ENCODE data around the gene RAD51B.

The RAD51B gene

GRCh38 chr14:68124979-68125731, 305.6 kb downstream of the RAD51B start:
- DNase-seq: no peak

GRCh38 chr14:68127166-68127565, 307.6 kb downstream of the RAD51B start:
- DNase-seq: no peak

- DNase-seq: peak; percentile 3
Observed at GRCh38 chr14:68131907-68132306, 312.3 kb downstream of the RAD51B start.

- no peak for DNase-seq
Observed at GRCh38 chr14:68132563-68133121, 313.1 kb downstream of the RAD51B start.

- DNase-seq: no peak
Observed at GRCh38 chr14:68133856-68134255, 314.3 kb downstream of the RAD51B start.

- DNase-seq: no peak
Observed at GRCh38 chr14:68135028-68135427, 315.4 kb downstream of the RAD51B start.

- DNase-seq: no peak
Observed at GRCh38 chr14:68135566-68135965, 316.0 kb downstream of the RAD51B start.

GRCh38 chr14:68137704-68138619, 318.4 kb downstream of the RAD51B start:
- DNase-seq: peak; percentile 55

GRCh38 chr14:68139431-68140075, 320.0 kb downstream of the RAD51B start:
- DNase-seq: no peak

GRCh38 chr14:68140076-68140741, 320.6 kb downstream of the RAD51B start:
- no peak for DNase-seq

GRCh38 chr14:68140806-68141205, 321.2 kb downstream of the RAD51B start:
- DNase-seq: no peak

- no peak for DNase-seq
Observed at GRCh38 chr14:68141281-68142088, 321.9 kb downstream of the RAD51B start.

GRCh38 chr14:68143341-68143841, 323.8 kb downstream of the RAD51B start:
- peak; percentile 28 for DNase-seq

- DNase-seq: no peak
Observed at GRCh38 chr14:68144051-68144681, 324.6 kb downstream of the RAD51B start.

GRCh38 chr14:68145036-68145435, 325.5 kb downstream of the RAD51B start:
- DNase-seq: no peak

GRCh38 chr14:68145539-68145938, 326.0 kb downstream of the RAD51B start:
- no peak for DNase-seq

- DNase-seq: no peak
Observed at GRCh38 chr14:68146818-68147217, 327.2 kb downstream of the RAD51B start.

GRCh38 chr14:68147303-68147702, 327.7 kb downstream of the RAD51B start:
- DNase-seq: no peak

- no peak for DNase-seq
Observed at GRCh38 chr14:68148276-68148675, 328.7 kb downstream of the RAD51B start.

- DNase-seq: no peak
Observed at GRCh38 chr14:68148763-68149162, 329.2 kb downstream of the RAD51B start.

- DNase-seq: no peak
Observed at GRCh38 chr14:68153275-68153674, 333.7 kb downstream of the RAD51B start.

All from midbrain (tissue), 1 donor.